ENCODE results near the gene ATOH7.

DNA sequence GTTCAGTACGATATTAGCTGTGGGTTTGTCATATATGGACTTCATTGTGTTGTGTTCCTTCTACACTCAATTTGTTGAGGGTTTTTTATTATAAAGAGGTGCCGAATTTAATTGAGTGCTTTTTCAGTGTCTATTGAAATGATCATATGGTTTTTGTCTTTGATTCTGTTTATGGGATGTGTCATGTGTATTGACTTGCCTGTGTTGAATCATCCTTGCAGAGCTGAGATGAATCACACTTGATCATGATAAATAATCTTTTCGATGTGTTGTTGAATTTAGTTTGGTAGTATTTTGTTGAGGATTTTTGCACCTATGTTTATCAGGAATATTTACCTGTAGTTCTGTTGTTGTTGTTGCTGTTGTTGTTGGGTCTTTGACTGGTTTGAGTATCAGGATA is 39.8 kb downstream of the ATOH7 start:
- TF ChIP-seq, protein P1, sequence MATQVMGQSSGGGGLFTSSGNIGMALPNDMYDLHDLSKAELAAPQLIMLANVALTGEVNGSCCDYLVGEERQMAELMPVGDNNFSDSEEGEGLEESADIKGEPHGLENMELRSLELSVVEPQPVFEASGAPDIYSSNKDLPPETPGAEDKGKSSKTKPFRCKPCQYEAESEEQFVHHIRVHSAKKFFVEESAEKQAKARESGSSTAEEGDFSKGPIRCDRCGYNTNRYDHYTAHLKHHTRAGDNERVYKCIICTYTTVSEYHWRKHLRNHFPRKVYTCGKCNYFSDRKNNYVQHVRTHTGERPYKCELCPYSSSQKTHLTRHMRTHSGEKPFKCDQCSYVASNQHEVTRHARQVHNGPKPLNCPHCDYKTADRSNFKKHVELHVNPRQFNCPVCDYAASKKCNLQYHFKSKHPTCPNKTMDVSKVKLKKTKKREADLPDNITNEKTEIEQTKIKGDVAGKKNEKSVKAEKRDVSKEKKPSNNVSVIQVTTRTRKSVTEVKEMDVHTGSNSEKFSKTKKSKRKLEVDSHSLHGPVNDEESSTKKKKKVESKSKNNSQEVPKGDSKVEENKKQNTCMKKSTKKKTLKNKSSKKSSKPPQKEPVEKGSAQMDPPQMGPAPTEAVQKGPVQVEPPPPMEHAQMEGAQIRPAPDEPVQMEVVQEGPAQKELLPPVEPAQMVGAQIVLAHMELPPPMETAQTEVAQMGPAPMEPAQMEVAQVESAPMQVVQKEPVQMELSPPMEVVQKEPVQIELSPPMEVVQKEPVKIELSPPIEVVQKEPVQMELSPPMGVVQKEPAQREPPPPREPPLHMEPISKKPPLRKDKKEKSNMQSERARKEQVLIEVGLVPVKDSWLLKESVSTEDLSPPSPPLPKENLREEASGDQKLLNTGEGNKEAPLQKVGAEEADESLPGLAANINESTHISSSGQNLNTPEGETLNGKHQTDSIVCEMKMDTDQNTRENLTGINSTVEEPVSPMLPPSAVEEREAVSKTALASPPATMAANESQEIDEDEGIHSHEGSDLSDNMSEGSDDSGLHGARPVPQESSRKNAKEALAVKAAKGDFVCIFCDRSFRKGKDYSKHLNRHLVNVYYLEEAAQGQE (IDR thresholded peaks at IDR 0.05; ENCODE audit: borderline replicate concordance): no peak
- no peak for TF ChIP-seq EP300 (conservative IDR thresholded peaks at IDR 0.05; ENCODE audit: poor library complexity, severe bottlenecking)
- TF ChIP-seq, protein P2, sequence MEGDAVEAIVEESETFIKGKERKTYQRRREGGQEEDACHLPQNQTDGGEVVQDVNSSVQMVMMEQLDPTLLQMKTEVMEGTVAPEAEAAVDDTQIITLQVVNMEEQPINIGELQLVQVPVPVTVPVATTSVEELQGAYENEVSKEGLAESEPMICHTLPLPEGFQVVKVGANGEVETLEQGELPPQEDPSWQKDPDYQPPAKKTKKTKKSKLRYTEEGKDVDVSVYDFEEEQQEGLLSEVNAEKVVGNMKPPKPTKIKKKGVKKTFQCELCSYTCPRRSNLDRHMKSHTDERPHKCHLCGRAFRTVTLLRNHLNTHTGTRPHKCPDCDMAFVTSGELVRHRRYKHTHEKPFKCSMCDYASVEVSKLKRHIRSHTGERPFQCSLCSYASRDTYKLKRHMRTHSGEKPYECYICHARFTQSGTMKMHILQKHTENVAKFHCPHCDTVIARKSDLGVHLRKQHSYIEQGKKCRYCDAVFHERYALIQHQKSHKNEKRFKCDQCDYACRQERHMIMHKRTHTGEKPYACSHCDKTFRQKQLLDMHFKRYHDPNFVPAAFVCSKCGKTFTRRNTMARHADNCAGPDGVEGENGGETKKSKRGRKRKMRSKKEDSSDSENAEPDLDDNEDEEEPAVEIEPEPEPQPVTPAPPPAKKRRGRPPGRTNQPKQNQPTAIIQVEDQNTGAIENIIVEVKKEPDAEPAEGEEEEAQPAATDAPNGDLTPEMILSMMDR (IDR thresholded peaks at IDR 0.05; ENCODE audit: poor library complexity, severe bottlenecking): no peak
- TF ChIP-seq POLR2AphosphoS5 (IDR thresholded peaks at IDR 0.05): no peak
- TF ChIP-seq EZH2 (IDR thresholded peaks at IDR 0.05; ENCODE audit: borderline replicate concordance, insufficient read depth, low read length, poor library complexity, severe bottlenecking): no peak
- no peak for TF ChIP-seq RAD21 (conservative IDR thresholded peaks at IDR 0.05)
- no peak for TF ChIP-seq TAF1 (IDR thresholded peaks at IDR 0.05; ENCODE audit: low read depth)
- no peak for TF ChIP-seq MXI1 (conservative IDR thresholded peaks at IDR 0.05; ENCODE audit: poor library complexity, severe bottlenecking)
- no peak for TF ChIP-seq SMC3 (conservative IDR thresholded peaks at IDR 0.05; ENCODE audit: poor library complexity)
